WTC11 (cell line): Measurements from ENCODE around the gene WDR82. TPM values are rescaled to one million over a fixed set of nuclear protein-coding genes. Genes with fewer than 3 reads are reported as not detected.

ENCODE experiments used
- ATAC-seq: fragments of 200-7000 bp; cut with Tn5 transposase; 2 replicates; pipeline ENCODE4 v1.10.0; 2021; ENCODE audit warnings: mild to moderate bottlenecking, moderate library complexity
- CTCF ChIA-PET: fragments of 300-600 bp; sonication (Branson Sonifier 250); formaldehyde crosslinking; loops from one replicate; lab custom pipeline; 2021; ENCODE audit warnings: antibody characterized with exemption; lab: Charles Lee
- POLR2A ChIA-PET: fragments of 350-600 bp; sonication (Branson Sonifier 250); formaldehyde crosslinking; loops from one replicate; lab custom pipeline; 2021; ENCODE audit warnings: antibody characterized with exemption; lab: Charles Lee
- DNase-seq: peaks from one replicate; pipeline ENCODE4 v3.0.0; 2021; ENCODE audit warnings: low spot score
- H3K27ac Mint-ChIP-seq: 2 replicates; pipeline ENCODE4 v1.8.0; 2021; ENCODE audit warnings: mixed read lengths
- H3K27me3 Mint-ChIP-seq: 2 replicates; pipeline ENCODE4 v1.8.0; 2021; ENCODE audit warnings: low read depth, mild to moderate bottlenecking, moderate library complexity, mixed read lengths
- H3K36me3 Mint-ChIP-seq: 2 replicates; pipeline ENCODE4 v1.8.0; 2021; ENCODE audit warnings: mixed read lengths
- H3K4me1 Mint-ChIP-seq: 2 replicates; pipeline ENCODE4 v1.8.0; 2022; ENCODE audit warnings: mixed read lengths
- H3K4me3 Mint-ChIP-seq: 2 replicates; pipeline ENCODE4 v1.8.0; 2021; ENCODE audit warnings: mild to moderate bottlenecking, moderate library complexity, mixed read lengths
- H3K9me3 Mint-ChIP-seq: 2 replicates; pipeline ENCODE4 v1.8.0; 2021; ENCODE audit warnings: mixed read lengths
- ARID4B ChIP-seq: sonication (generic); formaldehyde crosslinking; IDR thresholded peaks from 2 replicates; pipeline ENCODE4 v1.8.0; 2023; ENCODE audit warnings: missing genetic modification reagents, mild to moderate bottlenecking, borderline replicate concordance
- ATF1 ChIP-seq: sonication (generic); formaldehyde crosslinking; IDR thresholded peaks from 2 replicates; pipeline ENCODE4 v1.8.1; 2023; ENCODE audit warnings: mild to moderate bottlenecking, moderate library complexity, missing genetic modification reagents
- CBFB ChIP-seq: sonication (generic); formaldehyde crosslinking; IDR thresholded peaks from 2 replicates; pipeline ENCODE4 v1.8.1; 2022; ENCODE audit warnings: mild to moderate bottlenecking, low read depth, missing genetic modification reagents
- CREM ChIP-seq: sonication (generic); formaldehyde crosslinking; IDR thresholded peaks from 2 replicates; pipeline ENCODE4 v1.8.1; 2022; ENCODE audit warnings: mild to moderate bottlenecking, missing genetic modification reagents, moderate library complexity
- CTCF ChIP-seq: fragments of 200-600 bp; IDR thresholded peaks from 2 replicates; pipeline ENCODE4 v1.8.0; 2022; ENCODE audit warnings: antibody characterized with exemption
- ETV6 ChIP-seq: sonication (generic); formaldehyde crosslinking; IDR thresholded peaks from 2 replicates; pipeline ENCODE4 v1.8.1; 2022; ENCODE audit warnings: mild to moderate bottlenecking, missing genetic modification reagents
- FOXJ3 ChIP-seq: sonication (generic); formaldehyde crosslinking; IDR thresholded peaks from 2 replicates; pipeline ENCODE4 v1.9.0; 2021; ENCODE audit warnings: missing genetic modification reagents, mild to moderate bottlenecking, borderline replicate concordance
- FOXK1 ChIP-seq: sonication (generic); formaldehyde crosslinking; IDR thresholded peaks from 2 replicates; pipeline ENCODE4 v1.8.0; 2022; ENCODE audit warnings: mild to moderate bottlenecking, moderate library complexity, missing genetic modification reagents
- GTF2I ChIP-seq: fragments of 250-450 bp; sonication (Bioruptor Pico); conservative IDR thresholded peaks from 2 replicates; pipeline ENCODE4 v1.4.0; 2021; ENCODE audit warnings: mild to moderate bottlenecking
- HMGXB4 ChIP-seq: sonication (generic); formaldehyde crosslinking; IDR thresholded peaks from 2 replicates; pipeline ENCODE4 v1.8.1; 2023; ENCODE audit warnings: mild to moderate bottlenecking, moderate library complexity, missing genetic modification reagents
- MAX ChIP-seq: sonication (generic); formaldehyde crosslinking; IDR thresholded peaks from 2 replicates; pipeline ENCODE4 v1.8.0; 2022; ENCODE audit warnings: mild to moderate bottlenecking, missing genetic modification reagents
- MLX ChIP-seq: sonication (generic); formaldehyde crosslinking; IDR thresholded peaks from 2 replicates; pipeline ENCODE4 v1.8.1; 2023; ENCODE audit warnings: mild to moderate bottlenecking, missing genetic modification reagents, moderate library complexity
- MXD4 ChIP-seq: fragments of 250-450 bp; sonication (Bioruptor Pico); IDR thresholded peaks from 2 replicates; pipeline ENCODE4 v1.8.0; 2021; ENCODE audit warnings: mild to moderate bottlenecking, moderate library complexity, borderline replicate concordance
- OVOL2 ChIP-seq: fragments of 250-450 bp; sonication (Bioruptor Pico); IDR thresholded peaks from 2 replicates; pipeline ENCODE4 v1.9.0; 2021; ENCODE audit warnings: mild to moderate bottlenecking, borderline replicate concordance
- SP1 ChIP-seq: sonication (generic); formaldehyde crosslinking; conservative IDR thresholded peaks from 2 replicates; pipeline ENCODE4 v1.8.1; 2022; ENCODE audit warnings: missing genetic modification reagents
- USF1 ChIP-seq: sonication (generic); formaldehyde crosslinking; IDR thresholded peaks from 2 replicates; pipeline ENCODE4 v1.8.0; 2022; ENCODE audit warnings: mild to moderate bottlenecking, missing genetic modification reagents
- ZNF232 ChIP-seq: sonication (generic); formaldehyde crosslinking; IDR thresholded peaks from 2 replicates; pipeline ENCODE4 v1.8.0; 2022; ENCODE audit warnings: mild to moderate bottlenecking, missing genetic modification reagents
- ZNF512 ChIP-seq: sonication (generic); formaldehyde crosslinking; IDR thresholded peaks from 2 replicates; pipeline ENCODE4 v1.8.1; 2022; ENCODE audit warnings: missing genetic modification reagents, borderline replicate concordance
- total RNA-seq: library from RNA; stranded (reverse); gene quantifications from 3 replicates; pipeline ENCODE4 v1.2.3, GENCODE V29; 2021

Gene WDR82
- total RNA-seq, 1 experiment from 2014 or later: 69.7 TPM

- TF ChIP-seq SP1 (CRISPR knock-in tag): no peak
- no peak for TF ChIP-seq FOXJ3 (CRISPR knock-in tag)
- no peak for TF ChIP-seq ETV6 (CRISPR knock-in tag)
- TF ChIP-seq CBFB (CRISPR knock-in tag): no peak
- TF ChIP-seq OVOL2: no peak
- no peak for TF ChIP-seq ATF1
- no peak for TF ChIP-seq MXD4 (CRISPR knock-in tag)
- no peak for TF ChIP-seq MLX (CRISPR knock-in tag)
- TF ChIP-seq USF1 (CRISPR knock-in tag): no peak
- no peak for TF ChIP-seq ZNF512
- TF ChIP-seq, all 79 proteins: peak for 0
Observed at GRCh38 chr3:52279596-52279995, 1.1 kb upstream of the WDR82 start (continued).

GRCh38 chr3:52277972-52278509 lies 408 bp downstream of the WDR82 start:
- H3K27me3 Mint-ChIP-seq: no peaks in the 10 kb centered on the region
- H3K4me3 Mint-ChIP-seq: peak overlapping the region; percentile 94
- ATAC-seq (peak; percentile 35), DNase-seq (peak; percentile 61)
- ChIA-PET POLR2A (interaction anchor here (0.6 to 3.5 kb wide), 10 partner anchors 10 to 222 kb away, joined by 3 to 26 read pairs (median 6); partner anchors contain the start of genes DUSP7, GLYCTK, PPM1M and TWF2), CTCF (interaction anchor here (0.5 to 5.0 kb wide), 24 partner anchors 10 to 296 kb away, joined by 3 to 41 read pairs (median 5); partner anchors contain the start of genes GLYCTK, POC1A, PPM1M and TWF2)
- no peaks in the 10 kb centered on the region for H3K9me3 Mint-ChIP-seq
- H3K4me1 Mint-ChIP-seq: peaks cover 34% of the 10 kb centered on the region
- TF ChIP-seq SP1 (CRISPR knock-in tag) (no peak), FOXK1 (CRISPR knock-in tag) (0 out of 2 replicates have a peak, but pooled peaks have one; percentile 1), HMGXB4 (peak; percentile 15; the same call in 1 of the 2 replicates), MAX (peak; percentile 47; the same call in 1 of the 2 replicates), ARID4B (CRISPR knock-in tag) (peak; percentile 78; the same call in 1 of the 2 replicates), MLX (CRISPR knock-in tag) (no peak), CTCF (no peak), CREM (no peak), ATF1 (no peak), ZNF232 (no peak), GTF2I (CRISPR knock-in tag) (no peak)
- H3K27ac Mint-ChIP-seq: peak overlapping the region; percentile 100
- peaks cover 26% of the 10 kb centered on the region for H3K36me3 Mint-ChIP-seq
